SKM-1 (cell line): ENCODE results near the gene ZNF787.

Experiments used
- DNase-seq: peaks from one replicate; lab custom pipeline; 2025; ENCODE audit not compliant: unreplicated experiment; lab: John Stamatoyannopoulos, UW

The ZNF787 gene

GRCh38 chr19:56144831-56145230 is 23.7 kb upstream of the ZNF787 start:
- DNase-seq, result no peak

- DNase-seq, result no peak
Observed at GRCh38 chr19:56144376-56144775, 23.3 kb upstream of the ZNF787 start.

DNA sequence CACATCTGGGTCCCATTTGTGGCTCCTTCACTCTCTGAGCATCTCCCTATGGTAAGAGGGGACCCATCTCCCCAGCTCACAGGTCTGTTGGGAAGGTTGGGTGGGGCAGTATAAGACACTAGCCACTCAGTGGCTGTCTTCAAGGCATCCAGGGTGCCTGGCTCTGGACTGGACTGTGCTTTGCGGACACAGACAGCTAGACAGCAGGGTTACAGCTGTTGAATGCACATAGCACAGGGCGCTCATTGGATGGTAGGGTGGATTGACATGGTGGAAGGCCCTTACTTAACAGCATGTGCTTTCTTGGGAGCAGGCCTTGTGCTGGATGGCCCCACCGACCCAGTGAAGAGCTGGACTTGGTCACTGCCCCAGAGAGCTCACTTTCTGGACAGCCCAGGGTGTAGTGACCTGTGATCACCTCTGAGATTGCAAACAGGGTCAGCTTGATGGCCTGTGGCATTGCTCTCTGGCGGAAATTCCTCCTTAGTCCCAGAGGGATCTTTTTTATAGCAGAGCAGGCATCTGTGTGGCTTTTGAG is 21.9 kb upstream of the ZNF787 start:
- DNase-seq, result no peak

DNA sequence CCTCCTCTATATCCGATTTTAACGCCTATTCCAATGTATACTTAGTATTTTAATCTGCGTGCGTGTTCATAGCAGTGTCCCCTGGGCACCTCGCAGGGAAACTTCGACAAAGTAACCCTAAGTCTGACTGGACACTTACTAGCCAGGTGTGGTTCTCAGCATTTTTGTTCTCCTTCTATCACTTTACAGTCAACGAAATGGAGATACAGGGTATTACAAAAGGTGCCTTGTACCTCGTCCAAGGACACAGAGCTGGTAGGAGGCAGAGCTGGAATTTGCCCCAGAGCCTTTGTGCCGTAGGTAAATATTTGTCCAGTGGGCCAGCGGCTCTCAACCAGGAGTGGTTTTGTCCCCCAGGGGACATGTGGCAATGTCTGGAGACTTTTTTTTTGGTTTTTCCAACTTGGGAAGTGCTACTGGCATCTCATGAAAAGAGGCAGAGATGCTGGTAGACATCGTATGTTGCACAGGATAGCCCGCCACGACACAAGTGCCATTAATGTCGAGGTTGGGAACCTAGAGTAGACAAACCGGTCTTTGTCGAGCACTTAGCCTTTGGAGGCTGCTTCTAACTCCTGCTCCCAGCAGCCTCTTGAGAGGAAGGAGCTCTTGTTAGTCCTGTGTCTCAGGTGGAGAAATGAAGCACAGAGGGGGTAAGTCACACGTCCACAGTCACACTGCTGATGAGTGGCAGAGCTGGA is 21.1 kb upstream of the ZNF787 start:
- no peak for DNase-seq

DNA sequence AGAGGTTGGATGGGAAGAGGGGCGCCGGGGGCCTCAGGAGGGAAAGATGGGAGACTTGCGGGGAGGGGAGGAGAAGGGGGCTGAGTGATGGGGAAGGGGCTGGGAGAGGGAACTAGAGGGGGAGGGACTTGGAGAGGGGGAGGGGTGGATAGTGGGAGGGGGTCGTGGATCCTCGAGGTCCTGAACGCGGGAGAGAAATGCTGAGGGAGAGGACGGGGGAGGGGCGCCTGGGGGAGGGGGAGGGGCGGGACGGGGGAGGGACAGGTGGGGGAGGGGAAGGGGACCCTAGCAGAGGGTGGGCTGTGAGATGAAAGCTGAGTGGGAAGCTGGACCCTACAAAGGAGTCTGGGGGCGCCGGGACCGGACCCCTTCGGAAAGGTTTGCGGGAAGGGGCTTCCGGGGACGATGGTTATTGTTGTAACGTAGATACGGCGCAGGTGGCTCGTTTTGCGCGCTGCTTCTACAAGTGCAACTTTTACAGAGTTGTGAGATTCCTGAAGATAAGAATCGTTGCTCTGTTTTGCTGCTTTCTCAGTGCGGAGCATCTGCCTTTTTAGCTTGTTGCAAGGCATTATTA is 20.4 kb upstream of the ZNF787 start:
- DNase-seq, result no peak

DNA sequence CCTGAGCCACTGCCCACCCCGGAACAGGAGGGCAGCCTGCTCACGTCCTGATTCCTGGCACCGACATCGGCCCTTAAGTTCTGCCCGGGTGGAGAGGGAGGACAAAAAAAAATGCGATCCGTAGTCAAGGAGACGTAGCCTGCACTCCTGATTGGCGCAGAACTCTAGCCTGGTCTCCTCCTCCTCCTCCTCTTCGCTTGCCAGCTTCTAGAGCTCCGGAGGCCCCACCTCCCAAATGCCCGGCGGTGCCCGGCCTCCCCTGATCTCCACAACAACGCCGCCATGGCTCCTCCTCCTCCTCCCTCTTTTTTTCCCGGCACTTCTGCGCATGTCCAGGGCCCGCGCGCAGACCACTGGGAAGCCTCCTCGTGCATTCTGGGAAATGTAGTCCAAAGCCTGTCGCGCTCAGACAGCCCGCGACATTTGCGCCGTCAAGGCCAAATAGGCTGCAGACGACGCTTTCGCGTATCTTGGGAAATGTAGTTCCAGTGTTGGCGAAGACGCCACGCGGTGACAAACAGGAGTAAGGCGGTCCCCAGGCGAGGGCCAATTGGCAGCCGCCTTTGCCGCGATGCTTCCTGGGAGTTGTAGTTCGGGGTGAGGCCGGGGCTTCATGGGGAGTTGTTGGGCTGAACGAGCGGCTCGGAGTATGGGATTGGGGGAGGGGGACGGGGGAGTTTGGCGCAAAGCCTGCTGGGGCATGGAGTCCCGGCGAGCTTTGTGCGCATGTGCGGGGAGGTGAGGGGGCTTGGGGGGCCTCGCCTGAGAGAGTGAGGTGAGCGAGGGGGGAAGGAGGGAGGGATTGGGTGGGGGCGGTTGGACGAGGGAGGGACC is 19.7 kb upstream of the ZNF787 start, which contains the start of gene ZNF444:
Gene ZNF444, plus strand, starts transcription at position 705 of the 834 bp plus-strand sequence. CDS start 5,625 bp downstream, outside the sequence.
- DNase-seq, result peak; percentile 83

DNA sequence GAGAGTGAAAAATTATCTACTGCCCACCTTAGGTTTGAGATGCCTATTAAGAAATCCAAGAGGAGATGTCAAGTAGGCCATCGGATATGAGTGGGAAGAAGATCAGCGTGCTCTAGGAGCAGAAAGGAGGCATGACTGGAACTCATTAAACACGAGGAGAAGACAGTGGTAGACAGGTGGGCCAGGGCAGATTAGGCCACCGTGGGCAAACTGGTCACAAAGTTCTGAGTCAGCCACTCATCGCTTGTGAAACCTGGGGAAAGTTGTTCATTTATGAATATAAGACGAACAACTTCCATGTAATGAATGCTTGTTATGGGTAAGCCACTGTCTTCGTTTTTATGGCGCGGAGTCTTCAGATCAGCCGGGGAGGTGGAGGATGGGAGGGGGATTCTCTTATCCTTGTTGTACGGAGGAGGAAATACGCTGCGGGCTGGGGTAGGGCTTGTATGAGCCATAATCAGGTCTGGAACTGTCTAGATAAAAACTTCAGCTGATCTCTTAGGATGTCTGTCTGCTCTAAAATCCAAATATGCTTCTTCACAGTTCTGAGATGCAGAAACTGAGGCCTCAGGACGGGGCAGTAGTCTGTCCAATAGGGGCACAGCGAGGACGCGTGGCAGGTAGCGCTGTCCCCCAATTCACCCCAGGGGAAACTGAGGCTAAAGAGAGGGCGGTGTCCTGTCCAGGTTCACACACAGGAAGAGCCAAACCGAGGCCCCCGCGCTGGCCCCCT is 18.9 kb upstream of the ZNF787 start:
- DNase-seq, result no peak

DNA sequence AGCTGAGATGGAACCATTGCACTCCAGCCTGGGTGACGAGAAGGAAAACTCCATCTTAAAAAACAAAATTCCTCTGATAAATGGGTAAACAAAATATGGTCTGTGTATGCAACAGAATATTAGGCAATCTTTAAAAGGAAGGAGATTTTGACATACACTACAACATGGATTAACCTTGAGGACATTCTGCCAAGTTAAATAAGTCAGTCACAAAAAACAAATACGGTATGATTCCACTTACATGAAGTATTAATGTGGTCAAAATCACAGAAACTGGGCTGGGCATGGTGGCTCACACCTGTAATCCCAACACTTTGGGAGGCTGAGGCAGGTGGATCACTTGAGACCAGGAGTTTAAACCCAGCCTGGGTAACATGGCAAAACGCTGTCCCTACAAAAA is 17.0 kb upstream of the ZNF787 start:
- DNase-seq, result no peak

GRCh38 chr19:56137405-56137804 is 16.3 kb upstream of the ZNF787 start:
- no peak for DNase-seq

DNA sequence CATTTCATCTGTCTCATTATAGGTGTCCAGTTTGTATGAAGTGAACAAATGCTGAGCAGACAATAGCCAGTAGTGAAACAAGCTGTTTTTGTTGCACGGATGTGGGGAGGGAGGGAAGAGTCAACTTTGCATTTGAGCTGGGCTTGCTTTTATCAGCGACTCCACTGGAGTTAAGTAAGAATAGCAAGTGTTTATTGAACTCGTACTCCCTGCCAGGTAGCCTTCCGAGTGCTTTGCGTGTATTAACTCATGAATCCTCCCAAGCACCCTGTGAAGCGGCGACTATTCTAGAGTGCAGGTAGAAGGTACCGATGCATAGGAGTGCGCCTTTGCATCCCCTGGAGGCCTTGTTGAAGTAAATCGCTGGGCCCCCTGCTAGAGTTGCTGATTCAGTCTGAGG is 15.3 kb upstream of the ZNF787 start:
- no peak for DNase-seq

DNA sequence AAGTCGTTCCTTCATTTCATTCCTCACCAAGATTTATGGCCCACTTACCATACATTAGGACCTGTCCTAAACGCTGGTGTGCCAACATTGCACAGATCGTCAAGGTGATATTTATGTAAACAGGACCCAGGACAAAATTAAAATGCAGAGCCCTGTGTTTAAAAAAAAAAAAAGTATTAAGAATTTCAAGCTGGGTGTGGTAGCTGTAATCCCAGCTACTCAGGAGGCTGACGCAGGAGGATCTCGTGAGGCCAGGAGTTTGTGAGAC is 13.5 kb upstream of the ZNF787 start:
- DNase-seq, result no peak

GRCh38 chr19:56133858-56134653 is 13.0 kb upstream of the ZNF787 start:
- DNase-seq, result no peak

GRCh38 chr19:56132316-56132822 is 11.3 kb upstream of the ZNF787 start:
- no peak for DNase-seq

GRCh38 chr19:56131651-56132050 is 10.6 kb upstream of the ZNF787 start:
- no peak for DNase-seq

- no peak for DNase-seq
Observed at GRCh38 chr19:56130006-56130405, 8.9 kb upstream of the ZNF787 start.

DNA sequence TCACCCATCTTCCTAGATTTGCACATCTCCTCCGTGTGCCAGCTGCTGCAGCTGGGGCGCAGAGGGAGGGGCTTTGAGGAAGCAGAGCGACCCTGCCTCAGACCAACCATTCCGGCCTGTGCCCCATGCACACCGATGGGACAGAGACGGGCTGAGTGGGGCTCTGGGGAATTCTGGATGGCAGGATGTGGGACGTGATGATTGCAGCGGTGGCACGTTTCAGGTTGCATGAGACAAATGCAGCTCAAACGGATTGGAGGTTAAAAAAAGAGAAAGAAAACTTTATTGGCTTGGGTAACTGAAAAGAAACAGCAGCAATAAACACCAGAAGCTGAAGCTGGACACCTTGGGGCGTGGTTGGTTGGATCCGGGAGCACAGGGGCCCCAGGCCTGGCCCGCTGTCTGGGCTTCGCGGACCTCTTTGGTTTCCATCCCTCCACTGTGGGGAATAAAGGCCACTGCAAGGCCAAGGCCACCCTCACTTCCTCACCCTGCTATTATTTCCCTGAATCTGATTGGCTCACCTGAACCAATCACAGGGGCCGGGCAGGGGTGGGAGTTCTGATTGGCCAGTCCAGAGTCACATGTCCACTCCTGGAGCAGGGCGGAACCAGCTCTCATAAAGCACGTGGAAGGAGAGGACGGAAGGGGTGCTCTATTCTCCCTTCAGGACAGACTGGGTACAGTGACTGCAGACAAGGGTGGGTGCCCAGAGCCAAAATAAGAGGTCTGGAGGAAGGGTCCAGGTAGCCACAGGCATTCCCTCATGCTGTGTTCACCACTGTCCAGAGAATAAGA is 6.1 kb upstream of the ZNF787 start:
- DNase-seq, result no peak

DNA sequence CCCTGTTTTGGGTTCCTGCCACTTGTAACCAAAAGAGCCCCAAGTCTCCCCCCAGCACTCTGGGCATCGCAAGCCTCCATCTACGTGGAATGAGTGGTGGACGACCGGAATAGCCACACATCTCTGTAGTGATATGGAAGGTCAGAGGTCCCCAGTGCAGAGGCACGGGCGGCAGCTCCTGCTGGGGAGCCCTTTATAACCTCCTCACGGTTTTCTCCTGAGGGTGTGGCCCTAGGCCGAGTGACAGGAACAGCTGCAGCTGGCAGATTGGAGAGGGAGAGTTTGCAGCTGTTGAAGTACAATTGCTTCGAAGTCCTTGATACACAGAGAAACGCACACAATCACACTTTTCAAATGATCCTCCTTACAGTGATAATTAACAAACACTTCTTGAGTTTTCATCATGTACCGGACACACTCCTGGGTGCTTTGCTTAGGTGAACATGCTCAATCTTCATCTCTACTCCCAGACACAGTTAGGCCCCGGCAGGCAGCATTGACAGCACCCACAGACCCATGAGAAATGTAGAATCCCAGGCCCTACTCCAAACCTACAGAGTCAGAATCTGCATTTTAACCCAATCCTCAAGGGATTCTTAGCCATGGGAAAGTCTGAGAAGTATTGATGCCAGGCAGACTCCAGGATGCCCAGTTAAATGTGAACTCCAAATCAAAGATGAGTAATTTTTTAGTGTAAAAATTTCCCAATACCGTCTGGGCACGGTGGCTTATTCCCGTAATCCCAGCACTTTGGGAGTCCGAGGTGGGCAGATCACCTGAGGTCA is 4.9 kb upstream of the ZNF787 start:
- no peak for DNase-seq

DNA sequence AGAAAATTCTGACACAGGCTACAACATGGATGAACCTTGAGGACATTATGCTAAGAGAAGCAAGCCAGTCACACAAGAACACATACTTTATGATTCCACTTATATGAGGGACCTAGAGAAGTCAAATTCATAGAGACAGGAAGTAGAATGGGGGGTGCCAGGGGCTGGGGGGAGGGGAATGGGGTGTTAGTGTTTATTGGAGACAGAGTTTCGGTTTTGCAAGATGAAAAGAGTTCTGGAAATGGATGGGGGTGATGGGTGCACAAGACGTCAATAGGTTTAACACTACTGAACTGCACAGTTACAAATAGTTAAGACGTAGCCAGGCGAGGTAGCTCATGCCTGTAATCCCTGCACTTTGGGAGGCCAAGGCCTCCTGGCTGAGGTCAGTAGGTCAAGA is 3.5 kb upstream of the ZNF787 start:
- DNase-seq, result no peak
